Cerebellar cortex (tissue), 1 donor: ENCODE measurements around the gene CABP4.
"Not testable (repeated sequence)": the region's sequence is repeated elsewhere in the genome, so short reads cannot be mapped to it uniquely, and the experiment has no call there.

Experiments
- DNase-seq: peaks from one replicate; pipeline ENCODE4 v3.0.0-alpha.2; 2015; ENCODE audit warnings: low spot score

CABP4 gene

GRCh38 chr11:67453816-67454732 lies 1.1 kb upstream of the CABP4 start:
- DNase-seq, result no peak

- DNase-seq, result no peak
These were observed 1.0 kb downstream of the CABP4 start for GRCh38 chr11:67456068-67456705.

DNA sequence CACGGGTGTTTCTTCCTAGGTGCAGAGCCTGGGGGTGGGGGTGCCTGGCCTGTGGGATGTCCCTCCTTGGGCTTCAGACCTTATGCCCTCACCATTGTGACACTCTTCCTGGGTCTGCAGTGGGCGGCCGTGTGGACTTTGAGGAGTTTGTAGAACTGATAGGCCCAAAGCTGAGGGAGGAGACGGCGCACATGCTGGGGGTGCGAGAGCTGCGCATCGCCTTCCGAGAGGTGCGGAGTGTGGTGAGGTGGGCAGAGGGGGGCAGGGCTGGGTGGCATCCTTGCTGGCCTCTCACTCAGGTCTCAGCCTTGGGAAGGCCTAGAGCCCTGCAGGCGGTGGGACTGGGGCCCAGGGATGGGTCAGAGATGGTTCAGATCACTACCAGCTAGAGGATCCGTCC lies 2.3 kb downstream of the CABP4 start:
- no peak for DNase-seq

DNA sequence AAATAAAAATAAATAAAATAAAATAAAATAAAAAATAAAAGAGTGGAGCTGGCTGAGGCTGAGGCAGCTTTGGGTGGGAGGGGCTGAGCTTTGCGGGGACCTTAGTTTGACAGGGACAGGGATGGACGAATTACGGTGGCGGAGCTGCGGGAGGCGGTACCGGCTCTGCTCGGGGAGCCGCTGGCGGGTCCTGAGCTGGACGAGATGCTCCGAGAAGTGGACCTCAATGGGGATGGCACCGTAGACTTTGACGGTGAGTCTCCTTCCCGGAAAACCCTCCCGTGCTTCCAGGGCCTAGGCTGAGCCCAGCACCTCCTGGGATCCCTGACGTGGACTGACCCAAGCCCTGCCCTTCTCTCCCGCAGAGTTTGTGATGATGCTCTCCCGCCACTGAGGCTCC lies 3.1 kb downstream of the CABP4 start:
- DNase-seq, result no peak

- no peak for DNase-seq
These were observed 8.0 kb downstream of the CABP4 start for GRCh38 chr11:67463186-67463585.

DNA sequence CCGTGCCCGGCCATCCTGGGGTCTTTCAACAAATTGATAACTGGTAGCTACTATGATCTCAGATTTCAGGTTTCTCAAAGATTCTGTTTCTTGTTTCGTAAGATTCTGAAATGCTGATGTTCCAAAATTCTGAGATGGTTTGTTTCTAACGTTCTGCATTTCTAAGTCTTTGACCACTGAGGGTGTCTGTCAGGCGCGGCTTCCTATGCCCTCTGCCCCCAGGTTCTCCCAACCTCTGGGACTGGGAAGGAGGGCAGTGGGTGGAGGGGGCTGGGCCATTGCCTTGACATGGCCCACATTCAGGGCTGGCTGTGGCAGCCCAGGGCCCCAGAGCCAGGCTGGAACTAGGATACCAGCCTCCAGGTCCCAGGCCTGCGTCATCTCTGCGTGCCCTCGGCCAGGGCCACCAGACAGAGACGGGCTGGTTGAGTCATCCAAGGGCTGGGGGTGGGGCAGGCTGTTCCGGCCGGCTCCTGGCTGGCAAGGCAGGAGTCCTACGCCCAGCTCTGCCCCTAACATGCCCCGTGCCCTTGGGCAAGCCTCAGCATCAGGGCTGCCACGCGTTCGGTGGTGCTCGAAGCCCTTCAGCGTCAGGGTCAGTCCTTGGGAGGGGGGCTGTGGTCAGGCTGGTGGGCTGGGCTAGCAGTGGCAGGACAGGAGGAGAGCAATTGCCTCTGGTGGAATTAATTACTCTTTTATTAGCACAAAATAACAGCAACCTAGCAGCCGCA lies 8.7 kb downstream of the CABP4 start:
- no peak for DNase-seq

DNA sequence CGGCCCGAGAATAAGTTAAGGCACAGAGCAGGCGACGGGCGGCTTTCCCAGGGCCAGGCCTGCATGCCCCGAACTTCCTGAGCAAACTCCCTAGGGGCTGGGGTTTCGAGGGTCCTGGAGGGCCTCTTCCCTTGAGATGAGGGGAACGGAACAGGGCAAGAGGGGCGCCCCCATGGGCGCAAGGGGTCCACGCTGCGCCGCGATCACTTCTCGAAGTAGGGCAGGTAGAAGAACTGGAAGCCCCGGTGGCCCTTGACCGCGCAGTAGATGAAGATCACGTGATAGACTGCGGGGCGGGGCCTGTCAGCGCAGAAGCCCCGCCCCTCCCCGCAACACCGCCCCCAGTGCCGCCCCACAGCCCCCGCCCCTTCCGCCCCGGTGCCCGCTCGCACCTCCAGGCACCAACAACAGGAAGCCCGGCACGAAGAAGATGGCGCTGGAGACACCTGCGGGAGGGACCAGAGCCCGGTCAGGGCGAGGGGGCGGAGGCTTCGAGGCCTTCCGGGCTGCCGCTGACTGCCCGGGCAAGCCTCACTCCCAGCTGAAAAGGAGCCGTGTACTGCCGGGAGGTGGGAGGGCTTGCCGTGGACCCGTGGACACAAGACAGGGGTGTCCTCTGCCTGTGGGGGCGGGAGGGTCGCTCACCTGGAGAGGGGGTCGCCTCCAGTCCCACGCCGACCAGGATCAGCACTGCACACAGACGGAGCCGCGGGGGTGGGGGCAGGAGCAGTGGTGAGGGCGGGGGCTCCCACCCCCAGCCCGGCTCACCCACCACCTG lies 9.4 kb downstream of the CABP4 start:
- peak; percentile 81 for DNase-seq

GRCh38 chr11:67465189-67465510 lies 10.0 kb downstream of the CABP4 start:
- no peak for DNase-seq

DNA sequence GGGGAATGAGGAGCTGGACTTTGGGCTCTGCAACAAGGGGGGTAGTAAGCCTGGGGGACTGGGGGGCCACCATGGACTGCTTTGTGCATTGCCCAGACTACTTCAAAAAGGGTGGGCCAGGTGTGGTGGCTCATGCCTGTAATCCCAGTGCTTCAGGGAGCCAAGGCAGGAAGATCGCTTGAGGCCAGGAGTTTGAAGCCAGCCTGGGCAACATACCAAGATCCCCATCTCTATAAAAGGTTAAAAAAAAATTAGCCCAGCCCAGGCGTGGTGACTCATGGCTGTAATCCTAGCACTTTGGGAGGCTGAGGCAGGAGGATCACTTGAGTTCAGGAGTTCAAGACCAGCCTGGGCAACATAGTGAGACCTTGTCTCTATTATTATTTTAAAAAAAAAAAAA lies 10.4 kb downstream of the CABP4 start:
- not testable (repeated sequence) for DNase-seq

DNA sequence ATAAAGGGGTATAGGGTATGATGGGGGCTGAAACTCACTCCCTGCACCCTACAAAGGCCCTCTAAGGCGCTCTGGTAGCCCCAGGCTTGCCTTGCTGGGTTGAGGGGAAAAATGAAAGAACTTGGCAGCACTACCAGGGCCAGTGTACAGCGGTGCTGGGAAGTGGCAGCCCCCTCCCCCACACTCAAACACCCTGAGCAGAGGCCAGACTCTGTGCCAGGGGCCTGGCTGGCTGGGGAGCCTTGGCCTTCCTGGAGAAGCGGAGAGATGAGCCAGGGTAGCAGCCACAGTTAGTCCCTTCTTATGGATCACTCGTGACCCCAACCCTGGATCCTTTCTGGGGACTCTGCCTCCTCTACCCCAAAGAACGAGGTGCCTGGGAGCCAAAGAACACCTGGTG lies 11.2 kb downstream of the CABP4 start:
- no peak for DNase-seq

- DNase-seq, result no peak
These were observed 12.0 kb downstream of the CABP4 start for GRCh38 chr11:67466962-67467771.

- DNase-seq, result peak; percentile 59
These were observed 12.9 kb downstream of the CABP4 start for GRCh38 chr11:67468056-67468455.

- no peak for DNase-seq
These were observed 13.3 kb downstream of the CABP4 start for GRCh38 chr11:67468456-67468758.

- peak; percentile 92 for DNase-seq
These were observed 13.8 kb downstream of the CABP4 start, which contains the start of gene TMEM134 for GRCh38 chr11:67468759-67469507. TMEM134 (minus strand) TSS chr11:67469251; CDS start chr11:67469192, 59 bp downstream.

DNA sequence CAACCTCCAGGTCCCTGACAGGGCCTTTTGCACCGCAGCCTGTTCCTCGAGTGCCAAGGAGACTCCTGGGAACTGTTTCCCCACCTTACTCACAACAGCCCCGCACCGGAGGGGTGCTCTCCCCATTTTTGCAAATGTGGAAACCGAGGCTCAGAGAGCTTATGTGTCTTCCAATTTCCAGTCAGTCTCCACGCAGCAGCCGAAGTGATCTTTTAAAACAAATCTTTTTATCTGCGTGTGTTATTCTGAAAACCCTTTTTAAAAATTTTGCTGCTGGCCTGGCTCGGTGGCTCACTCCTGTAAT lies 14.3 kb downstream of the CABP4 start:
- no peak for DNase-seq

DNA sequence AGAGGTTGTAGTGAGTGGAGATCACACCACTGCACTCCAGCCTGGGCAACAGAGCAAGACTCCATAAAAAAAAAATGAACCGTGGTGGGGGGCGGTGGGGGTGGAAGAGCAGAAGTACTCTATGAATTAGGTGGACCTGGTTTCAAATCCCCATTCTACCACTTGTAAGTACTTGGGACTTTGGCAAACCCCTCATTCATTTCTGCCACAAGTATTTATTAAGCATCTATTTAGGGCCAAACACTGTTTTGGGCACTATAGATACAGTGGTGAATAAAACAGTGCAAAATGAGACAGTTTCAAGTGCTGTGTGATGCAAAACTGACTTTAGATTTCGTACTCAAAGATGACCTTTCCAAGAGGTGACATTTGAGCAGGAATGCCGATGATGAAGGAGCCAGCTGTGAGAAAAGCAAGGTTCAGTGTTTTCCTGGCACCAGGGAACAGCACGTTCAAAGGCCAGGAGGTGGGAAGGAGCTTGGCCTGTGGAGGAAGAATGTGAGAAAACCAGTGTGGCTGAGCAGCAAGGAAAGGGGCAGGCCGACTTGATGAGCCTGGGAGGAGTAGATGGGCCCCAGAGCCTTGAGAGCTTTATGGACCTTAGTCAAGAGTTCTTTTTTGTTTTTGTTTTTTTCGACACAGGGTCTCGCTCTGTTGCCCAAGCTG lies 15.3 kb downstream of the CABP4 start:
- no peak for DNase-seq

DNA sequence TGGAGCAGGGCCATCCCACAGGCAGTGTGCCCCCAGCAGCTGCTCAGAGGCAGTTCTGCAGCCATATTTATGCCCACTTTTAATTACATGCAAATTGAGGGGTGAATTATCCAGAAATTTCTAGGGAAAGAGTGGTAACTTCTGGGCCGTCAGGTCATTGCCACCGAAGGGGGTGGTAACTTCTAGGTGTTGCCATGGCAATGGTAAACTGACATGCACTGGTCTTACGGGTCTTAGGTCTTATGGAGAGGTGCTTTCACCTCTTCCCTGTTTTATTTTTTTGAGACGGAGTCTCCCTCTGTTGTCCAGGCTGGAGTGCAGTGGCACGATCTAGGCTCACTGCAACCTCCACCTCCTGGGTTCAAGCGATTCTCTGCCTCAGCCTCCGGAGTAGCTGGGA lies 17.7 kb downstream of the CABP4 start:
- no peak for DNase-seq

- not testable (repeated sequence) for DNase-seq
These were observed 21.5 kb downstream of the CABP4 start for GRCh38 chr11:67476692-67477091.

- DNase-seq, result not testable (repeated sequence)
These were observed 22.3 kb downstream of the CABP4 start for GRCh38 chr11:67477344-67478050.
